Loucy (cell line): Measurements from ENCODE around the gene MPPED2.

Experiments used
- CTCF ChIP-seq: fragments of 200-600 bp; sonication (generic); conservative IDR thresholded peaks from 2 replicates; pipeline ENCODE4 v1.5.1; 2014; ENCODE audit warnings: mild to moderate bottlenecking, antibody characterized with exemption, low read length
- EZH2phosphoT487 ChIP-seq: fragments of 200-600 bp; IDR thresholded peaks from 2 replicates; pipeline ENCODE4 v1.6.1; 2018; ENCODE audit warnings: antibody characterized with exemption, mild to moderate bottlenecking, moderate library complexity, borderline replicate concordance

DNA sequence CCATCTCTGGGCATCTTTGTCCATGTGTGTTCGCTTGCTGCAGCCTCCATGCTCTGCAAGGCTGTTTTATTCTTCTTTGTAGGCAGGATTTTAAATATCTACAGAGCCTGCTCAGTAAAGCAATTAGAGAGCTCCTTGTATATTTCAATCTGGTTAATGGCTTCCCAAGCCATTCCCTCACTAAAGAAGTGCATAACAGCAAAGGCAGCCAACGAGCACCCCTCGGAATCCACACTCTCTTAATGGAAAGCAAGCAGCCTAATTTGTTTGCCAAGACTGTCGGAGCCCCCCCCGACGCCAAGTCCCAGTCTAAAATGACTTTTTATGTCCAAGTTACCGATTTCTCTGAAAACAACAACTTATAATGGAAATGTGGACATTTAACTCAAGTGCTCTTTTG, 139.6 kb downstream of the MPPED2 start:
- TF ChIP-seq CTCF (no peak), EZH2phosphoT487 (no peak)
